GM12891 (cell line): ENCODE measurements around the gene OR2D2.

Experiments used
- POLR2A ChIP-seq: IDR thresholded peaks from 2 replicates; pipeline ENCODE4 v1.6.1; 2011; ENCODE audit warnings: low read depth, low read length, control low read depth
- POLR2AphosphoS5 ChIP-seq: IDR thresholded peaks from 2 replicates; pipeline ENCODE4 v1.6.1; 2011; ENCODE audit warnings: low read depth, low read length, control low read depth
- TAF1 ChIP-seq: IDR thresholded peaks from 2 replicates; pipeline ENCODE4 v1.6.1; 2011; ENCODE audit warnings: low read depth, low read length, control low read depth

DNA sequence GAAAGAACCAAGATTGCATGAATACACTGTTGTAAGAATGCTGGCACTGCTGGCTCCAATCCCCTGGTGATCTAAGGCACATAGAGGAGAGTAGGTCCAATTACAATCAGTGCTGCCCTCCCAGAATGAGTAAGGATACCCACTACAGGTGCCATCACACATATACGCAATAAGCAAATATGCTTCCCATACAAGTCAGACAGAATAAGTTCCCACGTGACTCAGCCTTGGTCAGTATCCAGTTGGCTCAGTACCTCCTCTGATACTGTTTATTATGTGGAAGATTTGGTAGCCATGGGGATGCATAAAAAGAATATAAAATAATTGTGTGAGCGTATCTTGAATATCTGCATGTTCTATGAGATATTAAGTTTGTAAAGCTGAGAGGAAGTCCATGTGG is 19.6 kb upstream of the OR2D2 start:
- TF ChIP-seq POLR2AphosphoS5 (no peak), POLR2A (no peak), TAF1 (no peak)
